GM23338 (cell line): ENCODE measurements around the gene GJC1.

Experiments
- CREB1 ChIP-seq: fragments of 250-450 bp; sonication (Bioruptor Pico); IDR thresholded peaks from 2 replicates; pipeline ENCODE4 v1.5.0; 2020; ENCODE audit warnings: low read depth, mild to moderate bottlenecking, moderate library complexity
- EZH2 ChIP-seq: fragments of 200-600 bp; sonication (generic); IDR thresholded peaks from one replicate; pipeline ENCODE4 v1.8.0; 2017; ENCODE audit warnings: antibody characterized with exemption, mild to moderate bottlenecking, low read depth; ENCODE audit not compliant: unreplicated experiment
- EZH2phosphoT487 ChIP-seq: fragments of 200-600 bp; sonication (generic); IDR thresholded peaks from one replicate; pipeline ENCODE4 v1.8.1; 2018; ENCODE audit warnings: antibody characterized with exemption; ENCODE audit not compliant: unreplicated experiment
- JUNB ChIP-seq: IDR thresholded peaks from one replicate; pipeline ENCODE4 v1.6.1; 2016; ENCODE audit warnings: antibody characterized with exemption; ENCODE audit not compliant: unreplicated experiment
- NANOG ChIP-seq: IDR thresholded peaks from 2 replicates; pipeline ENCODE4 v1.6.1; 2016; ENCODE audit warnings: antibody characterized with exemption, borderline replicate concordance
- POLR2AphosphoS5 ChIP-seq: IDR thresholded peaks from 2 replicates; pipeline ENCODE4 v1.6.1; 2016; ENCODE audit warnings: antibody characterized with exemption, low read depth
- REST ChIP-seq: IDR thresholded peaks from one replicate; pipeline ENCODE4 v1.6.1; 2018; ENCODE audit warnings: antibody characterized with exemption; ENCODE audit not compliant: unreplicated experiment
- ZNF114 ChIP-seq: fragments of 250-450 bp; sonication (Bioruptor Pico); IDR thresholded peaks from 2 replicates; pipeline ENCODE4 v1.5.0; 2020; ENCODE audit warnings: mild to moderate bottlenecking, moderate library complexity
- TF ChIP-seq, protein P1 (sequence below), 2 experiments: fragments of 200-600 bp in 1 of 2; sonication (generic) in 1 of 2; conservative IDR thresholded peaks; 2 replicates each; pipeline versions ENCODE4 v1.5.1 to v1.6.1; 2016 to 2017; ENCODE audit warnings: antibody characterized with exemption in 2 of 2, low read depth in 2 of 2, mild to moderate bottlenecking in 2 of 2, moderate library complexity in 1 of 2

DNA sequence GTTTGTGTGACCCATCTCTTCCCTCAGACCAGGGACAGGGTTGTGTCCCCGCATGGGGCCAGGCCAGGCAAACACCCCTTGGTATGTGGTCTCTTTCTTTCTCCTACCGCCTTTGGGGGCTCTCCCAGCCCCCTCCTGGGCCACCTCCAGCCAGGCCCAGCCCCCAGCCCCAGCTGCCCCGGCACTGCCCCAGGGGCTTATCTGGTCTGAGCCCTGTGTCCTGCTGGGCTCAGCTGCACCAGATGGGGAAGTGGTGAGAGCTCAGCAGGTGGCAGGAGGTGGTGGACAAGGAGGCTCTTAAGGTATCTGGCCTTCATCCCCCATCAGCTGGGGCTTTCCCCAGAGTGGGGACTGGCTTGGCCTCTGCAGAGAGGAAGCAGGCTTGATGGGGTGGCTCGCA lies 62.6 kb downstream of the GJC1 start:
- no peak for TF ChIP-seq POLR2AphosphoS5
- TF ChIP-seq, protein P1, sequence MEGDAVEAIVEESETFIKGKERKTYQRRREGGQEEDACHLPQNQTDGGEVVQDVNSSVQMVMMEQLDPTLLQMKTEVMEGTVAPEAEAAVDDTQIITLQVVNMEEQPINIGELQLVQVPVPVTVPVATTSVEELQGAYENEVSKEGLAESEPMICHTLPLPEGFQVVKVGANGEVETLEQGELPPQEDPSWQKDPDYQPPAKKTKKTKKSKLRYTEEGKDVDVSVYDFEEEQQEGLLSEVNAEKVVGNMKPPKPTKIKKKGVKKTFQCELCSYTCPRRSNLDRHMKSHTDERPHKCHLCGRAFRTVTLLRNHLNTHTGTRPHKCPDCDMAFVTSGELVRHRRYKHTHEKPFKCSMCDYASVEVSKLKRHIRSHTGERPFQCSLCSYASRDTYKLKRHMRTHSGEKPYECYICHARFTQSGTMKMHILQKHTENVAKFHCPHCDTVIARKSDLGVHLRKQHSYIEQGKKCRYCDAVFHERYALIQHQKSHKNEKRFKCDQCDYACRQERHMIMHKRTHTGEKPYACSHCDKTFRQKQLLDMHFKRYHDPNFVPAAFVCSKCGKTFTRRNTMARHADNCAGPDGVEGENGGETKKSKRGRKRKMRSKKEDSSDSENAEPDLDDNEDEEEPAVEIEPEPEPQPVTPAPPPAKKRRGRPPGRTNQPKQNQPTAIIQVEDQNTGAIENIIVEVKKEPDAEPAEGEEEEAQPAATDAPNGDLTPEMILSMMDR (conservative IDR thresholded peaks at IDR 0.05; ENCODE audit: low read depth in 2 of 2) = no peak
- TF ChIP-seq EZH2 = no peak
- TF ChIP-seq REST = no peak
- no peak for TF ChIP-seq EZH2phosphoT487
- no peak for TF ChIP-seq JUNB
- TF ChIP-seq CREB1 = no peak
- TF ChIP-seq NANOG = no peak
- TF ChIP-seq ZNF114 = no peak
